Testis (tissue), 2 donors: ENCODE data around the gene LSM14A.

Experiments
- POLR2A ChIP-seq: fragments of 450-650 bp; IDR thresholded peaks from one replicate; pipeline ENCODE4 v1.6.1; 2017; ENCODE audit warnings: antibody characterized with exemption, mild to moderate bottlenecking, moderate library complexity
- TF ChIP-seq, protein P1 (sequence below), 3 experiments: fragments of 450-650 bp in 2 of 3; fragments of 200-600 bp in 1 of 3; sonication (generic) in 1 of 3; IDR thresholded peaks; one replicate each; pipeline ENCODE4 v1.5.1; 2016 to 2019; ENCODE audit warnings: antibody characterized with exemption in 3 of 3, mild to moderate bottlenecking in 2 of 3, moderate library complexity in 1 of 3

DNA sequence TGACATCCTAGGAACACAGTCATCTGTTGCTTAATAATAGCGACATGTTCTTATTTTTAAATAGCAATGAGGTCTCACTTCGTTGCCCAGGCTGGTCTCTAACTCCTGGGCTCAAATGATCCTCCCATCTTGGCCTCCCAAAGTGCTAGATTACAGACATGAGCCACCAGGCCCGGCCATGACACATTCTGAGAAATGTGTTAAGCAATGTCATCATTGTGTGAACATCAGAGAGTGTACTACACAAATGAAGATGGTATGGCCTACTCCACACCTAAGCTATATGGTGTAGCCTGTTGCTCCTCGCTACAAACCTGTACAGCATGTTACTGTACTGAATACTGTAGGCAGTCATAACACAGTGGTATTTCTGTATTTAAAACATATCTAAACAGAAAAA, 57.4 kb downstream of the LSM14A start:
- TF ChIP-seq, protein P1, sequence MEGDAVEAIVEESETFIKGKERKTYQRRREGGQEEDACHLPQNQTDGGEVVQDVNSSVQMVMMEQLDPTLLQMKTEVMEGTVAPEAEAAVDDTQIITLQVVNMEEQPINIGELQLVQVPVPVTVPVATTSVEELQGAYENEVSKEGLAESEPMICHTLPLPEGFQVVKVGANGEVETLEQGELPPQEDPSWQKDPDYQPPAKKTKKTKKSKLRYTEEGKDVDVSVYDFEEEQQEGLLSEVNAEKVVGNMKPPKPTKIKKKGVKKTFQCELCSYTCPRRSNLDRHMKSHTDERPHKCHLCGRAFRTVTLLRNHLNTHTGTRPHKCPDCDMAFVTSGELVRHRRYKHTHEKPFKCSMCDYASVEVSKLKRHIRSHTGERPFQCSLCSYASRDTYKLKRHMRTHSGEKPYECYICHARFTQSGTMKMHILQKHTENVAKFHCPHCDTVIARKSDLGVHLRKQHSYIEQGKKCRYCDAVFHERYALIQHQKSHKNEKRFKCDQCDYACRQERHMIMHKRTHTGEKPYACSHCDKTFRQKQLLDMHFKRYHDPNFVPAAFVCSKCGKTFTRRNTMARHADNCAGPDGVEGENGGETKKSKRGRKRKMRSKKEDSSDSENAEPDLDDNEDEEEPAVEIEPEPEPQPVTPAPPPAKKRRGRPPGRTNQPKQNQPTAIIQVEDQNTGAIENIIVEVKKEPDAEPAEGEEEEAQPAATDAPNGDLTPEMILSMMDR (IDR thresholded peaks at IDR 0.05) = no peak
- no peak for TF ChIP-seq POLR2A
